WTC11 (cell line): ENCODE measurements around the gene SENP1.

Source experiments
- CTCF ChIP-seq: fragments of 200-600 bp; IDR thresholded peaks from 2 replicates; pipeline ENCODE4 v1.8.0; 2022; ENCODE audit warnings: antibody characterized with exemption
- KAT7 ChIP-seq: sonication (generic); formaldehyde crosslinking; IDR thresholded peaks from 2 replicates; pipeline ENCODE4 v1.8.1; 2023; ENCODE audit warnings: missing genetic modification reagents, mild to moderate bottlenecking, borderline replicate concordance
- ZNF121 ChIP-seq: sonication (generic); formaldehyde crosslinking; IDR thresholded peaks from 2 replicates; pipeline ENCODE4 v1.8.0; 2023; ENCODE audit warnings: missing genetic modification reagents
- ZNF263 ChIP-seq: sonication (generic); formaldehyde crosslinking; IDR thresholded peaks from 2 replicates; pipeline ENCODE4 v1.8.1; 2022; ENCODE audit warnings: low read depth, mild to moderate bottlenecking, moderate library complexity, missing genetic modification reagents
- TF ChIP-seq, protein P1 (sequence below): sonication (generic); formaldehyde crosslinking; IDR thresholded peaks from 2 replicates; pipeline ENCODE4 v1.8.1; 2023; ENCODE audit warnings: mild to moderate bottlenecking, missing genetic modification reagents, moderate library complexity

GRCh38 chr12:48043771-48044170, 62.1 kb downstream of the SENP1 start:
- TF ChIP-seq CTCF, result no peak
- TF ChIP-seq, protein P1, sequence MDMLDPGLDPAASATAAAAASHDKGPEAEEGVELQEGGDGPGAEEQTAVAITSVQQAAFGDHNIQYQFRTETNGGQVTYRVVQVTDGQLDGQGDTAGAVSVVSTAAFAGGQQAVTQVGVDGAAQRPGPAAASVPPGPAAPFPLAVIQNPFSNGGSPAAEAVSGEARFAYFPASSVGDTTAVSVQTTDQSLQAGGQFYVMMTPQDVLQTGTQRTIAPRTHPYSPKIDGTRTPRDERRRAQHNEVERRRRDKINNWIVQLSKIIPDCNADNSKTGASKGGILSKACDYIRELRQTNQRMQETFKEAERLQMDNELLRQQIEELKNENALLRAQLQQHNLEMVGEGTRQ (CRISPR knock-in tag), result no peak
- TF ChIP-seq KAT7 (CRISPR knock-in tag), result no peak
- no peak for TF ChIP-seq ZNF121 (CRISPR knock-in tag)
- no peak for TF ChIP-seq ZNF263
